Fibroblast of skin of back (primary cell): ENCODE data around the gene ITGBL1.

Experiments
- DNase-seq: peaks from one replicate; pipeline ENCODE4 v3.0.0-alpha.2; 2013

ITGBL1 gene

GRCh38 chr13:101706651-101707050, 254.2 kb downstream of the ITGBL1 start:
- DNase-seq = peak; percentile 74

- DNase-seq = no peak
Measured at GRCh38 chr13:101707659-101708058, 255.2 kb downstream of the ITGBL1 start.

GRCh38 chr13:101708115-101708514, 255.6 kb downstream of the ITGBL1 start:
- no peak for DNase-seq

GRCh38 chr13:101709952-101710351, 257.5 kb downstream of the ITGBL1 start:
- DNase-seq = no peak

GRCh38 chr13:101711307-101712025, 259.0 kb downstream of the ITGBL1 start:
- DNase-seq = no peak

- DNase-seq = no peak
Measured at GRCh38 chr13:101712026-101712348, 259.5 kb downstream of the ITGBL1 start.

GRCh38 chr13:101714195-101714594, 261.7 kb downstream of the ITGBL1 start:
- DNase-seq = no peak

GRCh38 chr13:101717353-101717752, 264.9 kb downstream of the ITGBL1 start:
- DNase-seq = no peak

- no peak for DNase-seq
Measured at GRCh38 chr13:101718496-101718895, 266.0 kb downstream of the ITGBL1 start.

GRCh38 chr13:101726681-101727080, 274.2 kb downstream of the ITGBL1 start:
- DNase-seq = no peak

- no peak for DNase-seq
Measured at GRCh38 chr13:101727118-101727517, 274.6 kb downstream of the ITGBL1 start.

GRCh38 chr13:101728021-101728420, 275.5 kb downstream of the ITGBL1 start:
- no peak for DNase-seq

- no peak for DNase-seq
Measured at GRCh38 chr13:101728615-101729014, 276.1 kb downstream of the ITGBL1 start.

- peak; percentile 32 for DNase-seq
Measured at GRCh38 chr13:101730420-101731000, 278.0 kb downstream of the ITGBL1 start.

GRCh38 chr13:101736566-101736965, 284.1 kb downstream of the ITGBL1 start:
- DNase-seq = no peak

- DNase-seq = no peak
Measured at GRCh38 chr13:101738336-101738735, 285.9 kb downstream of the ITGBL1 start.

GRCh38 chr13:101739382-101740178, 287.1 kb downstream of the ITGBL1 start:
- DNase-seq = no peak

- DNase-seq = no peak
Measured at GRCh38 chr13:101746513-101746912, 294.0 kb downstream of the ITGBL1 start.

- DNase-seq = no peak
Measured at GRCh38 chr13:101747039-101747438, 294.6 kb downstream of the ITGBL1 start.

- DNase-seq = no peak
Measured at GRCh38 chr13:101749584-101749983, 297.1 kb downstream of the ITGBL1 start.

GRCh38 chr13:101751488-101751887, 299.0 kb downstream of the ITGBL1 start:
- DNase-seq = peak; percentile 14

- DNase-seq = no peak
Measured at GRCh38 chr13:101752432-101752831, 300.0 kb downstream of the ITGBL1 start.

GRCh38 chr13:101755228-101755887, 302.9 kb downstream of the ITGBL1 start:
- DNase-seq = peak; percentile 11
